Activated naive CD8-positive, alpha-beta T cell treated with anti-CD3 and anti-CD28 coated beads, Interleukin-2, amount 10 ng/mL, durations not matched to agents 7 days and 5 days (primary cell): ENCODE data around the gene CEBPA. TPM values are rescaled to one million over a fixed set of nuclear protein-coding genes. Genes with fewer than 3 reads are reported as not detected.
A peak's percentile ranks its signal among the peaks of the same experiment; 100 is the strongest.

Experiments
- ATAC-seq: fragments of 150-1000 bp; cut with Tn5 transposase; one replicate; pipeline ENCODE4 v1.10.0; 2021; ENCODE audit warnings: low read depth, moderate library complexity
- POLR2A ChIA-PET: fragments of 350-600 bp; sonication (Branson Sonifier 250); formaldehyde crosslinking; loops from one replicate; lab custom pipeline; 2021; ENCODE audit warnings: antibody characterized with exemption; lab: Charles Lee
- DNase-seq: peaks from one replicate; pipeline ENCODE4 v3.0.0; 2021
- H3K27ac Mint-ChIP-seq: one replicate; pipeline ENCODE4 v1.8.0; 2022; ENCODE audit warnings: mild to moderate bottlenecking, mixed read lengths
- H3K27me3 Mint-ChIP-seq: one replicate; pipeline ENCODE4 v1.8.0; 2022; ENCODE audit warnings: mild to moderate bottlenecking, moderate library complexity, mixed read lengths
- H3K36me3 Mint-ChIP-seq: one replicate; pipeline ENCODE4 v1.8.0; 2021; ENCODE audit warnings: mild to moderate bottlenecking, mixed read lengths
- H3K4me1 Mint-ChIP-seq: one replicate; pipeline ENCODE4 v1.8.0; 2021; ENCODE audit warnings: mixed read lengths
- H3K4me3 Mint-ChIP-seq: one replicate; pipeline ENCODE4 v1.8.0; 2022; ENCODE audit warnings: mild to moderate bottlenecking, moderate library complexity, mixed read lengths
- H3K9me3 Mint-ChIP-seq: one replicate; pipeline ENCODE4 v1.8.0; 2021; ENCODE audit warnings: mixed read lengths
- total RNA-seq, 2 experiments: library from RNA; stranded (reverse); gene quantifications; one replicate each; pipeline ENCODE4 v1.2.3, GENCODE V29; 2021

CEBPA gene
- total RNA-seq, 2 experiments from 2014 or later, result 1.6 to 1.9 TPM

DNA sequence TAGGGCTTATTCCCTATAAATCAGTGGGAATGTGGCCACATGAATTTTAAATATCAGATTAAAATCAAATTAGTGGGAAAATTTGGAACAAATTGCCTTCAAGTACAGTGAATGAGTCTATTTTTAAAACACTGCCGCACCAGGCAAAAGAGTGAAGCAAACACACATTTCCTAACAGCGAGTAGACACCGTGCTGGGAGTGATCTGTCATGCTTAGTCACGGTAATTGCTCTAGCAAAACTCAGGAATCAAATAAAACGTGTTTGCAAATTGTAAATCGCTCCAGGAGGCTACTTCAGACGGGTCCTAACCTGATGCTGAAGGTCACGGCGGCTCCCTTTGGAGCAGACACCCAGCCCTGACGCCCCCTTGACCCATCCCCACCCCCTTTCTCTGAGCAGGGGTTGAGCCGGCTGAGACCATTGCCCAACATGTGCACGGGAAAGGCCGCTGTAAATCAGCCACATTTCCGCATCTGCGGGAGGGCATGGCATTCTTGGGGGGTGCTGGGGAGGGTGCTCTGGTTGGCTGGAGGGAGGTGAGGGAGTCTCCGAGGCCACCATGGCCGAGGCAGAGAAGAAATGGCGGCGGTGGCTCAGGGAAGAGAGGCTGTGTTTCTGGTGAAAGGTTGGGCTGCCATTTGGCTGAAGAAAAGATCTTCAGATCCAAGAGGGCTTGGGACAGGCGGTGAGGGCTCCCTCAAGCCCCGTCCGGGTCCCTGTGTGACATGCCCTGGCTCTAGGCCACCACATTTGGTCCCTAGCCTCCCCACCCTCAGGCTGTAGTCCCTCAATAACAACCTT, 8.9 kb downstream of the CEBPA start:
- no peak overlapping the region for H3K27ac Mint-ChIP-seq
- DNase-seq (no peak), ATAC-seq (no peak)
- POLR2A ChIA-PET, result no interaction called here
- H3K4me1 Mint-ChIP-seq, result peaks cover 2% of the 10 kb centered on the region
- peaks cover 30% of the 10 kb centered on the region for H3K27me3 Mint-ChIP-seq
- H3K36me3 Mint-ChIP-seq, result no peaks in the 10 kb centered on the region
- no peak overlapping the region for H3K4me3 Mint-ChIP-seq
- peaks cover 7% of the 10 kb centered on the region for H3K9me3 Mint-ChIP-seq

DNA sequence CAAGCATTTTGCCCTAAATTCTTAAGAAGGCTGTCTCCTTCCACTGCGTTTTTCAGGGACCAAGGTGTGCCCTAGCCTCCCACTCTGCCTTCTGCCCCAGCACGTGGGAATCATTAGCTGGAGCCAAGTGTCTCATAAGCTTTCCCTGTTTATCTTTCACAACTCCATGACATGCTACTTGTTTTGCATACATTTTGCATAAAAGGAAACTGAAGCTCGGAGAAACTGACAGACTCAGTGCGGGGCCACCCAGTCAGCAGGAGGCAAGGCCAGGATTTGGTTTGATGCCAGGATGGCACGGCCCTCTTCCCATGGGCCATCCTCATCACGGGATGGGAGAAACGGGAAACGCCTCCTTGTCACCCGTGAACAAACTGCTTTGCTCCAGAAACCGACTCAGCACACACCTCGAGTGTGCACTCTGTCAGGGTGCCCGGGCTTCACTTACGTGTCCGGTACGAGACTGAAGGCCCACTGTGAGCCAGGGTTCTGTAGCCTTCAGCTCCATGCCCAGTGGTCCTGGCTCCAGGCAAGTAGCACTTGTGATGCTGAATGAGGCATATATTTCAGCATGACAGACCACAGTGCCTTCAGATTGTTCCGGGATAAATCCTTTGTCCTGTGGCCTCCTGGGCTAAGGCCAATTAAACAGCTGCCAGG, 9.6 kb downstream of the CEBPA start:
- POLR2A ChIA-PET, result interaction anchor here (1.2 kb wide), 1 partner anchor 12 kb away, joined by 5 read pairs; no protein-coding TSS in a partner anchor
- Mint-ChIP-seq H3K36me3 (no peaks in the 10 kb centered on the region), H3K9me3 (peaks cover 11% of the 10 kb centered on the region), H3K27me3 (peaks cover 37% of the 10 kb centered on the region), H3K4me1 (peaks cover 6% of the 10 kb centered on the region), H3K4me3 (no peak overlapping the region), H3K27ac (no peak overlapping the region)
- DNase-seq, result no peak
- ATAC-seq, result no peak

DNA sequence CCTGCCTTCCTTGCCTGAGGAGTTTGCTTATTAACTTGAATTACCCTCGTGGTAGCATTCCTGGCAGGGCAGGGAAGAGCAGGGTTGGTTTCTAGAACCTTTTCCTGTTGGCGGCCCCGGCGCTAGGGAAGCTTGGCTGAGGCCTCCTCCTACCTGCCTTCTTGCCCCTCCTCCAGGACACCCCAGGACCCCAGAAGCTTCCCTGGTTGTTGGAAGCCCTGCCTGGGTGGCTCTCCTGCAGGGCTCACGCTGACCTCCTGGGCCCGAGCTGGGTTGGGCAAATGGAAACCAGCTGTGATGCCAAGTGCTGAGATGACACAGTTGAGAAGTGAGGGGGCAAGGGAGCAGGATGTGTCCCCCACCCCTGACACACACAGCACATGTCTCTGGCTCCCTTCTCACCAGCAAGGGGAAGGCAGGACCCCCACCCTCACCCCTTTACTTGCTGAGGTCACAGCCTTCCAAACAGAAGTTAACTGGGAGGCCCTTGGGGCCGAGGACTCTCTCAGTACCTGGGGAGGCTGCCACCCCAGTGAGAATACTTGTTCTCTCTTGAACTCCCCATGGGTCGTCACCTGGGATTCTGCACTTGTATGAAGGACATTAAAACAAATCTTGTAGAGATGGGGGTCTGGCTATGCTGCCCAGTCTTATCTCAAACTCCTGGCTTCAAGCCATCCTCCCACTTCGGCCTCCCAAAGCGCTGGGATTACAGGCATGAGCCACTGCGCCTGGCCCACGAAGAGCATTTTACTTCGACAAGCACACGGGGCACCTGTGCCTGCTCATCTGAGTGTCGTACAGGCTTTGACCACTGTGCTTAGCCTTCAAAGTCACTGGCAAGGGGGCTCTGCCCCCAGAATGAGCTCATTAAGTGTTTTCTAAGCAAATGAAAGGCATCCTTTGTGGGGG, 10.5 kb downstream of the CEBPA start:
- Mint-ChIP-seq H3K4me3 (no peak overlapping the region), H3K27ac (no peak overlapping the region)
- POLR2A ChIA-PET, result interaction anchor here (1.2 kb wide), 1 partner anchor 11 kb away, joined by 5 read pairs; no protein-coding TSS in a partner anchor

DNA sequence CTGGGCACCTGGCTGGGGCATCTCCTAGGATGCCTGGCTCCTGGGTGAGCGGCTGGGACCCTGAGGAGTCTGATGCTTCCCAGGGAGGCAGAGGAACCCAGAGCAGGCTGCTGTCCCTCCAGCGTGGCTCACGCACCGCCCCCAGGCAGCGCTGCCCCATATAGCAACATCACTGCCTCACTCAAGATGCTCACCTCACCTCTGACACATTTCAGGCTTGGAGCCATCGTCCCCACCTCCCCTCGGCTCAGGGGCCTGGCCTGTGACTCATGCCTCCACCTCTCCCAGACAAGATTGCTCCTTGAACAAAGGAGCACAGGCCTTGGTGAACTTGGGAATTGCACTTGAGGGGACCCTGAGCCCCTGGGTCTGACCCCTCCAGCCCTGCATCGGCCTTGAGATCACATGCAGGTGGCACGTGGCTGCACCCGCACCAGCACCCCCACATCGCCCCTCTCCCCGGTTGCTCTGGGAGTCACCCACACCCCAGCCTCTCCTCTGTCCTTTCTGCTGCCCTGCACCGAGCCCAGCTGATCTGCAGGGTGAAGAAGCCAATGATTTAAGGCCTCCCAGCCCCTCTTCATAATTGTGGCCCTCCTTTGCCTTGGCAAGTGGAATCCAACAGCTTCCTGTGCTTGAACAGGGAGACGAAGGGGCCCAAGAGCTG, 11.2 kb downstream of the CEBPA start:
- Mint-ChIP-seq H3K36me3 (no peaks in the 10 kb centered on the region), H3K27ac (no peak overlapping the region), H3K4me3 (no peak overlapping the region), H3K4me1 (peaks cover 19% of the 10 kb centered on the region), H3K9me3 (peaks cover 12% of the 10 kb centered on the region), H3K27me3 (peaks cover 36% of the 10 kb centered on the region)
- ATAC-seq, result no peak
- no peak for DNase-seq
- POLR2A ChIA-PET, result no interaction called here

More for the DNA sequence above, 10.5 kb downstream of the CEBPA start:
- Mint-ChIP-seq H3K27me3 (peaks cover 35% of the 10 kb centered on the region), H3K36me3 (no peaks in the 10 kb centered on the region), H3K9me3 (peaks cover 12% of the 10 kb centered on the region), H3K4me1 (peaks cover 13% of the 10 kb centered on the region)
- no peak for ATAC-seq
- no peak for DNase-seq

DNA sequence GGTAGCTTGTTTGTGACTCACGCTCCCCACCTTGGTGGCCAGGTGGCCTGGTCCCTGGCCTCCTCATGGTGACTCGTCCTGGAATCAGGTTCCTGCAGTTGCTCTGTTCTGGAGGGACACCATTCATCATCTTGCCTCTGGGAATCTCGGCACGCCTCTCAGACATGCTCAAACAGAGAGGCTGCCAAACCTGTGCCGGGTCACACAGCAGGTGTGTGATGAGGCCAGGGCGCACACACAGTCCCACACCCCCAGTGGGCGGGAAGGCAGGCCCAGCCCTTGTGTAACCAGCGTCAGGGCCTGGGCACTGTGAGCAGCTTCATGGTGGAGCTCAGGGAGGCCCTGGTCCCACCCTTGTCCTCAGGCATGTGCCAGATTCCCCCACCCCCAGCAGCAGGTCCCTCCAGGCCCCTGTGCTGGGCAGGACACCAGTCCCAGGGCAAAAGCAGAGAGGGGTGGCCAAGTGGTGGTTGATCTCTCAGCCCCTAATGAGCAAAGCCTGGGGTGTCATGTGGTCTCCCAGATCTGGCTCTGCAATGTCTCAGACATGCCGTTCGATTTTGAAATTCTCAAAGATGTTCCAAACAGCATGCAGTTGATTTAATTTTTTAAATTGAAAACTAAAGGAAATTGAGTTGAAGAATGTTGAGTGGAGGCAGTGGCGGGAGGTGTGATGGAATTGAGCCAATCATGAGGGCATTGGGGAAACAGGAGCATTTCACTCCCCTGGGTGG, 12.1 kb downstream of the CEBPA start:
- Mint-ChIP-seq H3K4me3 (no peak overlapping the region), H3K36me3 (no peaks in the 10 kb centered on the region), H3K4me1 (peaks cover 19% of the 10 kb centered on the region), H3K27ac (no peak overlapping the region), H3K9me3 (peaks cover 12% of the 10 kb centered on the region), H3K27me3 (peaks cover 31% of the 10 kb centered on the region)
- POLR2A ChIA-PET, result no interaction called here
- ATAC-seq (no peak), DNase-seq (no peak)

DNA sequence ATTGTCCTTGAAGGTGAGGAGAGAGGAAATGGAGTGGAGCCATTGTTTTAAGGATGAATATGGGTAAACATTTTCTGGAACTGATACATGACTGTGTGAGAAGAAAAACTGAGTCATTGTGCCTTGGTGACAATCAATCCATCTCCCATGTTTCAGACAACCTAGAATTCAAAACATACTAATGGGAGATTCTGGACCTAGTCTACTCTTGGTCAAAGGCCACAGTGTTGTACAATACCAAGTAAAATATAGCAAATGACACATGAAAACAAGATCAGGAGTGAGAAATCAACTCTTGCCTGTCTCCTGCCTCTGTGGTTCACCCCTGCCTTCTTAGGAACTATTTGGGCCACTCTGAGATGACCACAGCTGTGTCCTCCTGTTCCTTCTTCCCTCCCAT, 13.1 kb downstream of the CEBPA start:
- H3K27ac Mint-ChIP-seq, result no peak overlapping the region

DNA sequence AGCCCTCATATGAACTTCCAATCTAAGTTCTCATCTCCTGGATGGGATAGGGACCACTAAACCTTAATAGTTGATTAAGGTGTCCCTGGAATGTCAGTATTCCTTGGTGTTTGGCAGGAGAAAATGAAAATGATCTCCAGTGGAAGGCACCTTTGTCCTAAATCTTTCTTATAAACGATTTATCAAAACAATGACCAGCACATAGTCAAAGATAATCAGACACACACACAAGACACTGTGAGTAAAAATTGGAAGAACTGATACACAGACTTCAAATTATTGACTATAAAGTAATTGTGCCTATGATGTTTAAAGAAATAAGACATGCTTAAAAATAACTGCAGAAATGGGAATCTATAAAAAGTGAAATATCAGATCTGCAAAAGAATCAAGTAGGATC, 13.7 kb downstream of the CEBPA start:
- ATAC-seq (no peak), DNase-seq (no peak)
- POLR2A ChIA-PET, result no interaction called here
- Mint-ChIP-seq H3K4me1 (peaks cover 19% of the 10 kb centered on the region), H3K9me3 (peaks cover 12% of the 10 kb centered on the region), H3K36me3 (no peaks in the 10 kb centered on the region), H3K4me3 (no peak overlapping the region), H3K27me3 (peaks cover 29% of the 10 kb centered on the region), H3K27ac (no peak overlapping the region)

More for the DNA sequence above, 13.1 kb downstream of the CEBPA start:
- Mint-ChIP-seq H3K9me3 (peaks cover 12% of the 10 kb centered on the region), H3K4me1 (peaks cover 19% of the 10 kb centered on the region), H3K27me3 (peaks cover 33% of the 10 kb centered on the region), H3K4me3 (no peak overlapping the region), H3K36me3 (no peaks in the 10 kb centered on the region)
- no peak for ATAC-seq
- DNase-seq, result no peak
- POLR2A ChIA-PET, result no interaction called here

DNA sequence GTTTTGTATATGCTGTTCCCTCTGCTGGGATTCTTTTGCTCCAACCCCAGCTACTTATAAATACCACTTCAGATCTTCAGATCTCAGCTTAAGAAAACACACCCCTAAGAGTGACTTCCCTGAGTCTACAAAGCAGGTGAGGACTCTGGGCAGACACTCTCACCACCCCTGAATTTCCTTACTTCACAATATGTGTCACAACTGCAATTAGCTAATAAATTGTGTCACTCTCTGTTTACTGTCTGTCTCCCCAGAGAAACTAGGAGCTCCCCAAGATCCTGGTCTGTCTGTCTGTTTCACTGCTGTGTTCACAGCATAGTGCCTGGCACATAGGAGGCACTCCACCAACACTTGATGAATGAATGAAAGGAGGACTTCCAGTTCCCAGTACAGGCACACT, 14.4 kb downstream of the CEBPA start:
- Mint-ChIP-seq H3K4me1 (peaks cover 17% of the 10 kb centered on the region), H3K4me3 (no peak overlapping the region), H3K9me3 (peaks cover 12% of the 10 kb centered on the region), H3K27ac (no peak overlapping the region), H3K36me3 (no peaks in the 10 kb centered on the region), H3K27me3 (peaks cover 21% of the 10 kb centered on the region)
- POLR2A ChIA-PET, result interaction anchor here (0.6 kb wide), 1 partner anchor 86 kb away, joined by 3 read pairs; the partner anchor contains the start of gene CEBPG
- ATAC-seq (no peak), DNase-seq (no peak)

DNA sequence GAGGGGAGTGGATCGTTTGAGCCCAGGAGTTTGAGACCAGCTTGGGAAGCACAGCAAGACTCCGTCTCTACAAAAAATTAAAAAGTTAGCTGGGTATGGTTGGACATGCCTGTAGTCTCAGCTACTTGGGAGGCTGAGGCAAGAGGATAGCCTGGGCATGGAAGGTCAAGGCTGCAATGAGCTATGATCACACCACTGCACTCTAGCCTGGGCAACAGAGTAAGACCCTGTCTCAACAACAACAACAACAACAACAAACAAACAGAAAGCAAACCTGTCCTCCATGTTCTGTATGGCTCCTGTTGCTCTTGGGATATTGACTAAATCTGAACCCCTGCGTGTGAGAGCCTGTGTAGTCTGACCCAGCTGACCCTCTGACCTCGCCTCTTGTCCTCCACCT, 14.9 kb downstream of the CEBPA start:
- H3K4me3 Mint-ChIP-seq, result no peak overlapping the region
- no peak for ATAC-seq
- no peaks in the 10 kb centered on the region for H3K36me3 Mint-ChIP-seq
- peaks cover 12% of the 10 kb centered on the region for H3K9me3 Mint-ChIP-seq
- H3K4me1 Mint-ChIP-seq, result peaks cover 17% of the 10 kb centered on the region
- POLR2A ChIA-PET, result interaction anchor here (0.6 kb wide), 1 partner anchor 86 kb away, joined by 3 read pairs; the partner anchor contains the start of gene CEBPG
- peaks cover 21% of the 10 kb centered on the region for H3K27me3 Mint-ChIP-seq
- no peak overlapping the region for H3K27ac Mint-ChIP-seq
- no peak for DNase-seq

DNA sequence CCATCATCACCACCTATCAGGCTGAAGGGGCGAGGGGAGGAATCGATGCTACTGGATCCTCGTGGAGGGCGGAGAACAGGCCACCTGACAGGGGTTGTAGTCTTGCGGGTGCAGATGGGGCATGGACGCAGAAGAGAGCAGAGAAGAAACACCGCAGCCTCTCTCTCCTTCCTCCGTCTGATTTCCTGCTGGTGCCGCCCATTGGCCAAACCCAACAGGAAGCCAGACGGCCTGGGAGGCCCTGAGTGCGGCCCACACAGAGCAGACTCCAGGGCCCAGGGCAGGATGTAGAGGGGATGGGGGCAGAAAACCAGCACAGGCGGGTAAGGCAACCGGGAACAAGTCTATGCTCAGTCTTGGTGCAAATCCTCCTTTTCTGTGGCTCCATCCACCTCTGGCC, 15.4 kb downstream of the CEBPA start:
- peak overlapping the region; percentile 43 for H3K4me3 Mint-ChIP-seq
- no peaks in the 10 kb centered on the region for H3K36me3 Mint-ChIP-seq
- H3K4me1 Mint-ChIP-seq, result peaks cover 17% of the 10 kb centered on the region
- H3K9me3 Mint-ChIP-seq, result peaks cover 12% of the 10 kb centered on the region
- POLR2A ChIA-PET, result no interaction called here
- H3K27ac Mint-ChIP-seq, result peak overlapping the region; percentile 54
- DNase-seq (peak; percentile 55), ATAC-seq (peak; percentile 92)
- H3K27me3 Mint-ChIP-seq, result peaks cover 17% of the 10 kb centered on the region

DNA sequence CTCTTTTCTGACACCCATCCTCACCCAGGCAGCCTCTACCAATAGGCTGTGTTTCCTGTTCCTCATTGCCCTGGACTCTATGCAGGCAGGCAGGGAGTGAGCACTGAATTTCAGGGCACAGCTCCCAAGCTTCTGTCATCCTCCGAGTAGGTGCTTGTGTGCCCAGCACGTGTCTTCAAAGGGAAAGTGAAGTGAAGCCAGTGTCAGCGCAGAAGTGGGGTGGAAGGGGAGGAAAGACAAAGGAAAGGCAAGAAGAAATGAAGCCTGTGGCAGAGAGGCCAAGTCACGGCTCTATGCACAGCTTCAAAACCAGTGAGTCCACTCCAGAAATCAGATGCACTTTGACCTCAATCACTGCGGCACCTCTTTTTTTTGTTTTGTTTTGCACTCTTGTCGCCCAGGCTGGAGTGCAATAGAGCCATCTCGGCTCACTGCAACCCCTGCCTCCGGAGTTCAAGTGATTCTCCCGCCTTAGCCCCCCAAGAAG, 16.9 kb downstream of the CEBPA start:
- ATAC-seq, result no peak
- no peaks in the 10 kb centered on the region for H3K36me3 Mint-ChIP-seq
- H3K4me3 Mint-ChIP-seq, result no peak overlapping the region
- H3K4me1 Mint-ChIP-seq, result peaks cover 19% of the 10 kb centered on the region
- POLR2A ChIA-PET, result no interaction called here
- peaks cover 12% of the 10 kb centered on the region for H3K9me3 Mint-ChIP-seq
- H3K27ac Mint-ChIP-seq, result no peak overlapping the region
- peaks cover 17% of the 10 kb centered on the region for H3K27me3 Mint-ChIP-seq
- no peak for DNase-seq

DNA sequence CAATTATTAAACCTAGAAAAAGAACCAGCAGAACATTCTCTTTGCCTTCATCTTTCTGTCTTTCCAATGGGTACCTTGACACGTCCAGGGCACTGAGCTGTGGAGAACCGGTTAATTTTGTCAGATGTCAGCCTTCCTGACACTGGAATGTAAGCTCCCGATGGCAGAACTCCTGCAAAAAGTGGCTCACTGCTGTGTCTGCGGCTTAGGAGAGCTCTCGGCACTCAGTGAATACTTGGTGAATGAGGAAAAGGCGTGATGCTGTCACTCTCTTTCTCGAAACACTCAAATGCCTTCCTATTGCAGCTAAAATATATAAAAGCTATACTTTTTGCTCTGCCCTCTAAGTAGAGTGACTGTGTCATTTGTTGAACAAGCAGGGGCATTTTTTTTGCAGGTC, 17.6 kb downstream of the CEBPA start:
- H3K36me3 Mint-ChIP-seq, result no peaks in the 10 kb centered on the region
- DNase-seq, result no peak
- H3K27ac Mint-ChIP-seq, result no peak overlapping the region
- peaks cover 25% of the 10 kb centered on the region for H3K4me1 Mint-ChIP-seq
- POLR2A ChIA-PET, result interaction anchor here (0.5 kb wide), 1 partner anchor 40 kb away, joined by 4 read pairs; no protein-coding TSS in a partner anchor
- peaks cover 12% of the 10 kb centered on the region for H3K9me3 Mint-ChIP-seq
- H3K4me3 Mint-ChIP-seq, result no peak overlapping the region
- no peak for ATAC-seq
- peaks cover 17% of the 10 kb centered on the region for H3K27me3 Mint-ChIP-seq
